GM21528 (cell line): ENCODE data around the gene MTG2.

Experiments used
- ATAC-seq: cut with Tn5 transposase; IDR thresholded peaks from one replicate; pipeline ENCODE4 v1.9.1; 2021; ENCODE audit warnings: mild to moderate bottlenecking, moderate library complexity; ENCODE audit not compliant: unreplicated experiment, low FRiP score

The MTG2 gene

DNA sequence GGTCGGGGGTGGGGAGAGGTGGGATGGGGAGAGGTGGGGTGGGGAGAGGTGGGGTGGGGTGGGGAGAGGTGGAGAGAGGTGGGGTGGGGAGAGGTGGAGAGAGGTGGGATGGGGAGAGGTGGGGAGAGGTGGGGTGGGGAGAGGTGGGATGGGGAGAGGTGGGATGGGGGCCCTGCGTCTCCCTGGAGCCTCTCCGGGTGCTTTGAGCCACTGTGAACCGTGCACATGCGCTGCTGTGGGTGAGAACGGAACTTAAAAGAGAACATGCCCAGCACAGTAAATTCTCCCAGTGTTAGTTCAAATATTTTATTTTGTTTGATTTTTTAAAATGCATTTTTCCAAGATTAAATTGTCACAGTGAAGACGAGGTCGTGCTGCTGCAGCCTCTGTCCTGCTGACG lies 22.6 kb upstream of the MTG2 start:
- no peak for ATAC-seq

- no peak for ATAC-seq
These were observed 22.0 kb upstream of the MTG2 start for GRCh38 chr20:62160876-62161275.

DNA sequence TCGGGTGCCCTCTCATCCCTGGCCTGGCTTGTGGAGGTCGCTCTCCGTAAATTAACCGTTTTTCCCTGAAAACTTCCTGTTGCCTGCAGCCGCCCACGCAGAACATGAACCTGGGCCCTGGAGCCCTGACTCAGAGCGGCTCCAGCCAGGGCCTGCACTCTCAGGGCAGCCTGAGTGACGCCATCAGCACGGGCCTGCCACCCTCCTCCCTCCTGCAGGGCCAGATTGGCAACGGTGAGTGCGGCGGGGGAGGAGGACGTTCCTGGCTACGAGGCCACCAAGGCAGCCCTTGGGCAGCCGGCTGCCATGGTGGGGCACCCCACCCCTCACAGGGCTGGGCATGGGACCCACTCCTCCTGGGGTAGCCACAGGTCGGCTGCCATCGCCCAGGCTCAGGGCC lies 21.5 kb upstream of the MTG2 start:
- ATAC-seq, result no peak

- ATAC-seq, result no peak
These were observed 19.9 kb upstream of the MTG2 start for GRCh38 chr20:62162765-62163484.

GRCh38 chr20:62163485-62163865 lies 19.4 kb upstream of the MTG2 start:
- no peak for ATAC-seq

- no peak for ATAC-seq
These were observed 18.7 kb upstream of the MTG2 start for GRCh38 chr20:62163986-62164762.

DNA sequence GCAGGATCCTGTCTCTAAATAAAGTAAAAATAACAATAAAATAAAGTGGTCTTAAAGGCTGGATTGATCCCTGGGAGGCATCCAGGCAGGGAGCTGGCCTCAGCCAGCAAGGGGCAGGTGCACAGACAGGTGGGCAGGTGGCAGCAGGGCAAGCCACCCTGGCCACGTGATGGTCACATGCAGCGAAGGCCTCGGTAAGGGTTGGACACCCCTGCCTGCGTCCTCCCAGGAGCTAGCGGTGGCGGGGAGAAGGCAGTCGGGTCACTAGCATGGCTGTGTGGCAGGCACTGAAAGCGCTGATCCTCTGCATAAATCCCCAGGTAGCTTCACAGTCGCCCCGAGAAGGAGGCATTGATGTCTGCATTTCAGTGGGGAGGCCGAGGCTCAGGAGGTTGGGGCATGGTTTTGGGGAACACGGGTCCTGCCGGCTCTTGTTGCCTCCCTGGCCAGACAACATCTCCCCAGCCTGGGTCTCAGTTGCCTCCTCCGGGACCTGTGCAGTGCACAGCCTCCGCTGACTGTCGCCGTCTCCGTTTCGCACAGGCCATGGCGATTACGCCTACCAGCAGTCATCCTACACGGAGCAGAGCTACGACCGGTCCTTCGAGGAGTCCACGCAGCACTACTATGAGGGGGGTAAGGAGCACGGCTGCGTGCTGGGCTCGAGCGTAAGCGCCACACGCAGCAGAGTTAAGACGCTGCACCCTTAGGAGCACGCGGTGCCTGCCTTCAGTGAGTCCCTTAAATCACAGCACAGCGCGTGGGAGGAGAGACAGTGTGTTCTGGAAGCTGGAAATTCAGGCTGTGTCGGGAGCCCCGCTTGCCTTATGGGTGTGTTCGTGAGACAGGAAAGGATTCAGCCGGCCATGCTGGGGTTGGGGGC lies 17.7 kb upstream of the MTG2 start:
- ATAC-seq, result no peak

GRCh38 chr20:62165762-62166399 lies 16.9 kb upstream of the MTG2 start:
- no peak for ATAC-seq

GRCh38 chr20:62167474-62167873 lies 15.4 kb upstream of the MTG2 start:
- ATAC-seq, result no peak

GRCh38 chr20:62168061-62168460 lies 14.8 kb upstream of the MTG2 start:
- ATAC-seq, result no peak

GRCh38 chr20:62168890-62169435 lies 13.9 kb upstream of the MTG2 start:
- no peak for ATAC-seq

DNA sequence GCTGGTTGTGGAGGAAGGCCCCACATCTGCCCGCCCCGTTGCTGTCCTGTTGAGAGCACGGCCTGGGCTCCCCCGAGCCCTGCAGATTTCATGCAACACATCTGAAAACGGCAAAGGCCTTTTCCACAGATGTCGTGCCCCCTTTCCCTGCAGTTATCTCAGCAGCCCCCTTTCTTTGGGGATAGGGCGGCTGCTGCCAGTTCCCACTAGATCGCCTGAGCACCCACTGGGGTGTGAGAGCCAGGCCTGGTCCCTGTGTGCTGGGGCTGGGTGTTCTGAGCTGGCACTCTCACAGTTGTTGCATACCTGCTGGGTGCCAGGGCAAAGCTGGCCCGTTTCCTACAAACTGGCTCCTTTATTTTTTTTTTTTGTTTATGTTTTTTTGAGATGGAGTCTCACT lies 12.3 kb upstream of the MTG2 start:
- ATAC-seq, result no peak

DNA sequence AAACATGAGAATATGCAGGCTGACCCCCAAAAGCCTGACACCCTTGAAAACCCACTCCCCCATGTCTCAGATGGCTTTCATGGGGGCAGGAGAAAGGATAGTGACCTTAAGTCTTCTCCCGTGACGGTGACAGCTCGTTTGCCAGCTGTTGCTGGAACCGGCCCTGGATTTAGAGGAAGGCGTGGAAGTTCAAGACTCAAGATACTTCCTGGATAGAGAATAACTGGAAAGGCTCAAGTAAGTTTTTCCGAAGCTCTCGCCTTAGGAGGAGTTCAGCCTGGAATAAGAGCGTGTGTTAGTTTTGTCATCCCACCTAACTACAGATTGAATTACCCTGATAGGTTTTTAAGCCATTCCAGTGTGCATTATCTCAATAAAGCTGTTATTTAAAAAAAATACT lies 11.6 kb upstream of the MTG2 start:
- no peak for ATAC-seq

- ATAC-seq, result no peak
These were observed 10.2 kb upstream of the MTG2 start for GRCh38 chr20:62172666-62173065.

- ATAC-seq, result no peak
These were observed 8.6 kb upstream of the MTG2 start for GRCh38 chr20:62174021-62174804.

- ATAC-seq, result no peak
These were observed 7.8 kb upstream of the MTG2 start for GRCh38 chr20:62174870-62175624.

DNA sequence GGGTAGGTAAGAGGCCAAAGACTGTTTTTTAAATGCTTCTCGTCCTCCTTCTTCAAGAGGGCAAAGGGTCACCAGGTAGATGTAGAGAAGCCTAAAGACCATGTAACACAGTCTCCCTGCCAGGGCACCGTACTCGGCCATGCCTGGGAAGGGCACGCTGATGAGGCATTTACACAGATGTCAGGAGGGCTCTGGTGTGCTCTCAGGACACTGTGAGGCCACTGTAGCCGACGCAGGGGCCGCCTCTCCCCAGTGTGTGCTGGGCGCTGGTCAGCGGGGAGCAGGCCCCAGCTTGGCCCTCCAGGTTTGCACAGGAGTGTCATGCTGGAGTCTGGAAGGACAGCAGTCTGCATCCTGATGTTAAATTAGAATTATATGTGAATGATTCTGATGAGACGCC lies 7.1 kb upstream of the MTG2 start:
- no peak for ATAC-seq

DNA sequence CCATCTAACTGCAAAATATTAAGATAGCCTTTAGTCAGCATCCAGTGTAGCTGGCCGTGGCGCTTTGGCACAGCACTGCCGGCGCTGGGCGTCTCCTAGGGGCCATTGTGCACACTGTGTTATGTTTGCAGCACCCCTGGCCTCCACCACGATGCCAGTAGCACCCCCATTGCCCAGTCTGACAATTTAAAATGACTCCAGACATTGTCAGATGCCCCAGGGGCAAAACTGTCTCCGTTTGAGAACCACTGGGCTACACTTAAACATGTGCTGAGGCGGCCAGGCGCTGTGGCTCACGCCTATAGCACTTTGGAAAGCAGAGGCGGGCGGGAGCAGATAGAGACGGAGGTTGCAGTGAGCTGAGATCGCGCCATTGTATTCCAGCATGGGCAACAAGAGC lies 6.0 kb upstream of the MTG2 start:
- no peak for ATAC-seq

- no peak for ATAC-seq
These were observed 5.5 kb upstream of the MTG2 start for GRCh38 chr20:62177307-62177706.
